ENCODE results near the gene HDAC4. TPM values are rescaled to one million over a fixed set of nuclear protein-coding genes. Genes with fewer than 3 reads are reported as not detected.

HDAC4 gene
- total and polyA plus RNA-seq, 2 of the 4 experiments (the other 2 are of a cell fraction): 4.1 to 7.2 TPM

DNA sequence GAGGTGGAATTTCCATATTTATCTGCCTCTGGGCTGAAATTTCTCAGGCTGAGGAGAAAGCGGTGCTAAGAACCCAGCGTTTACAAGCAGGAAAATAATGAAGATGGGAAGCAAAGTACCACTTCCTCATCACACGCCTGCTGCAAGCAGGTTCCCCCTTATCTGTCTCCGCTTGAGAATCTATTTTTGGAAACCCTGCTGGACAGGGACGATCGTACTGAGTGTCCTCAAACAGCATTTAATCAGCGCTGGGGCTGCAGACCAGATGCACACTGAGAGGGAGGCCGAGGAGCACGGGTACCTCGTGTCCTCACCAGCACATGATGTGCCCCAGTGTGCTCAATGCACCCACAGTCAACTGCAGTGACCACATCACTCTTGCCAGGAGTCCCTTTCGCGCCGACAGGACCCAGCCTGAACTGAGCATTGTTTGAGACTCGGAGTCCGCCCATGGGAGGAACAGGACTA lies 160.4 kb downstream of the HDAC4 start:
- Histone ChIP-seq H3K9me3 (ENCODE audit: control insufficient read depth, insufficient read depth, low read length) (no peaks in the 10 kb centered on the region), H4K91ac (ENCODE audit: insufficient read depth, low read depth, low read length) (0 out of 2 replicates have a peak overlapping the region, but pooled peaks have one; percentile 18), H3K4me1 (ENCODE audit: control insufficient read depth, insufficient read depth, low read length) (peaks cover 13% of the 10 kb centered on the region), H3K14ac (replicated peaks; ENCODE audit: low read depth, low read length) (no peak overlapping the region), H4K8ac (ENCODE audit: low read depth in 2 of 2, low read length in 2 of 2) (peak overlapping the region; percentile 10 to 29; a peak in 2 of 4 replicates), H2AFZ (replicated peaks; ENCODE audit: low read length, poor library complexity) (peak overlapping the region; percentile 34), H2AK5ac (ENCODE audit: low read depth, low read length) (peak overlapping the region; percentile 21; the same call in 1 of the 2 replicates), H3K9me1 (ENCODE audit: insufficient read depth, low read length) (peaks cover 13% of the 10 kb centered on the region; the same call in 1 of the 2 replicates), H3K18ac (ENCODE audit: low read depth, low read length) (no peak overlapping the region; the same call in 1 of the 2 replicates), H3K56ac (ENCODE audit: extremely low read depth, insufficient read depth, low read length) (no peak overlapping the region), H3K4ac (ENCODE audit: low read depth, low read length) (0 out of 2 replicates have a peak overlapping the region, but pooled peaks have one; percentile 14), H3K27me3 (ENCODE audit: control insufficient read depth, insufficient read depth, low read length) (no peaks in the 10 kb centered on the region), H4K5ac (ENCODE audit: low read depth, low read length) (no peak overlapping the region), H3K4me2 (ENCODE audit: low read depth, low read length) (peak overlapping the region; percentile 19; the same call in 1 of the 2 replicates), H2BK20ac (ENCODE audit: low read depth, low read length) (no peak overlapping the region), H3K9ac (ENCODE audit: low read depth, low read length) (no peak overlapping the region), H2BK5ac (ENCODE audit: low read depth, low read length, poor library complexity, severe bottlenecking) (no peak overlapping the region), H3K27ac (ENCODE audit: insufficient read depth, low read length) (no peak overlapping the region; the same call in 1 of the 2 replicates), H3K23ac (ENCODE audit: low read depth, low read length) (no peak overlapping the region), H2BK15ac (ENCODE audit: low read depth, low read length) (no peak overlapping the region), H2AK9ac (replicated peaks; ENCODE audit: low read depth, low read length, poor library complexity) (peak overlapping the region; percentile 1), H3K36me3 (ENCODE audit: control insufficient read depth, insufficient read depth, low read length) (0 out of 2 replicates have a peak, but pooled peaks cover 1% of the 10 kb centered on the region), H3K4me3 (ENCODE audit: insufficient read depth, low read depth, low read length) (no peak overlapping the region), H4K20me1 (ENCODE audit: insufficient read depth, low read length) (peaks cover 12% of the 10 kb centered on the region), H2BK120ac (ENCODE audit: low read depth, low read length) (no peak overlapping the region), H3K79me1 (ENCODE audit: low read depth in 1 of 2, low read length in 2 of 2) (peaks cover 40 to 48% of the 10 kb centered on the region in 2 experiments)
- WGBS, 2 experiments (ENCODE audit: extremely low coverage in 2 of 2, insufficient read length in 1 of 2): 69% methylated on average over 12 of the region's 15 CpGs; no CpG with 5 or more reads in 1 of the 2 experiments
- peak; percentile 18; the same call in 1 of the 2 replicates for ATAC-seq (ENCODE audit: low read depth)
- no peak for DNase-seq
- dilution Hi-C loops (cut with HindIII; ENCODE audit: low sequenced_read_pairs, unreplicated experiment): no loop called here
- TF ChIP-seq SMC3 (IDR thresholded peaks at IDR 0.05; ENCODE audit: low read depth, low read length): no peak
- no peak for TF ChIP-seq CEBPB (IDR thresholded peaks at IDR 0.05; ENCODE audit: low read depth, low read length)
- no peak for TF ChIP-seq NFE2L2 (IDR thresholded peaks at IDR 0.05; ENCODE audit: low read depth, low read length)
- TF ChIP-seq POLR2A (IDR thresholded peaks at IDR 0.05; ENCODE audit: low read depth, low read length): no peak
- TF ChIP-seq CHD1 (IDR thresholded peaks at IDR 0.05; ENCODE audit: low read depth, low read length): no peak
- TF ChIP-seq, protein P1, sequence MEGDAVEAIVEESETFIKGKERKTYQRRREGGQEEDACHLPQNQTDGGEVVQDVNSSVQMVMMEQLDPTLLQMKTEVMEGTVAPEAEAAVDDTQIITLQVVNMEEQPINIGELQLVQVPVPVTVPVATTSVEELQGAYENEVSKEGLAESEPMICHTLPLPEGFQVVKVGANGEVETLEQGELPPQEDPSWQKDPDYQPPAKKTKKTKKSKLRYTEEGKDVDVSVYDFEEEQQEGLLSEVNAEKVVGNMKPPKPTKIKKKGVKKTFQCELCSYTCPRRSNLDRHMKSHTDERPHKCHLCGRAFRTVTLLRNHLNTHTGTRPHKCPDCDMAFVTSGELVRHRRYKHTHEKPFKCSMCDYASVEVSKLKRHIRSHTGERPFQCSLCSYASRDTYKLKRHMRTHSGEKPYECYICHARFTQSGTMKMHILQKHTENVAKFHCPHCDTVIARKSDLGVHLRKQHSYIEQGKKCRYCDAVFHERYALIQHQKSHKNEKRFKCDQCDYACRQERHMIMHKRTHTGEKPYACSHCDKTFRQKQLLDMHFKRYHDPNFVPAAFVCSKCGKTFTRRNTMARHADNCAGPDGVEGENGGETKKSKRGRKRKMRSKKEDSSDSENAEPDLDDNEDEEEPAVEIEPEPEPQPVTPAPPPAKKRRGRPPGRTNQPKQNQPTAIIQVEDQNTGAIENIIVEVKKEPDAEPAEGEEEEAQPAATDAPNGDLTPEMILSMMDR (conservative IDR thresholded peaks at IDR 0.05; ENCODE audit: low read depth, low read length): no peak
- TF ChIP-seq FOS (IDR thresholded peaks at IDR 0.05; ENCODE audit: low read depth, low read length): no peak
- TF ChIP-seq MXI1 (IDR thresholded peaks at IDR 0.05; ENCODE audit: borderline replicate concordance, low read depth, low read length): no peak
- ChIA-PET CTCF (no interaction called here), POLR2A (ENCODE audit: unreplicated experiment) (no interaction called here)
- BruUV-seq (replicated peaks): no TSS peak
- in situ Hi-C loops (cut with MboI; ENCODE audit: low sequenced_read_pairs): no loop called here
- intact Hi-C loops (cut with micrococcal nuclease): no loop called here

Data from IMR-90 (cell line).